ENCODE data around the gene RAB35. TPM values are rescaled to one million over a fixed set of nuclear protein-coding genes. Genes with fewer than 3 reads are reported as not detected.

Gene RAB35
- polyA plus RNA-seq, 2 of the 4 experiments (the other 2 are of a cell fraction): 44.0 to 67.6 TPM

DNA sequence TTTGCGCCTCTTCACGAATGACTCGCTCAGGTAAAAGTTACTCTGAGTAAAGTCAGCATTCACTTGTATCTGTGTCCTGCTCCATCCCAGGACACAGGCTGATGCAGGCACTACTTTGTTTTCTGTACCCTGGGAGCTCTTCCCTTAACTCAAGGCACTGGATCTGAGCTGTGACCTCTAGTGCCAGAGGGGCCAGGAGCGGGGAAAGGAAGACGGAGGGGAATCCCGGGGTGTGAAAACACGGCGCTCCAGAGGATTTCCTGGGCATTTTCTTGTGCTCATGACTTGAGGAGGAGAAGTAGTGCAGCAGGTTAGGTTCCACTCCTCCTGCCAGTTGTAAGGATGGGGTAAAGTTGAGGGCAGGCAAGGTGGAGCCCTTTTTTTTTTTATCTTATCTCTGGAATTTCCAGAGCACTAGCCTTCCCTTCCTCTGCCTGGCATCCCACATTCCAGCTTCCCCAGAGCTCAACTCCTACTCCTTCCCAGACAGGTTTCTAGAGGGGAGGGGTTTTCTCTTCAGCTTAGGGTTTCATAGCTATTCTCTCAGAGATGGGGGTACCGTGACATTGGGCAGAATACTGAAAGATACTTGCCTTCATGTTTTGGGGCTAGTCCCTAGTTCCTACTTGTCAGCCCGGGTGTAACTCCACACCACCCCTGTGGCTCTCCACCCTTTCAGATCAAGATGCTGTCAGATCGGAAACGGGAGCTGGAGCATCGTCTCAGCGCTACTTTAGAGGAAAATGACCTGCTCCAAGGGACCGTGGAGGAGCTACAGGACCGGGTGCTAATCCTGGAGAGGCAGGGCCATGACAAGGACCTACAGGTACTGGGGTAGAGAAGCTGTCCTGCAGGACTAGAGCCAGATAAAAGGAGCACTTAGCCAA lies 52.3 kb downstream of the RAB35 start:
- DNase-seq (ENCODE audit: low read depth in 1 of 2, low spot score in 1 of 2): no peak
- TF ChIP-seq CHD4 (IDR thresholded peaks at IDR 0.05; ENCODE audit: borderline replicate concordance): no peak
- TF ChIP-seq, protein P1, sequence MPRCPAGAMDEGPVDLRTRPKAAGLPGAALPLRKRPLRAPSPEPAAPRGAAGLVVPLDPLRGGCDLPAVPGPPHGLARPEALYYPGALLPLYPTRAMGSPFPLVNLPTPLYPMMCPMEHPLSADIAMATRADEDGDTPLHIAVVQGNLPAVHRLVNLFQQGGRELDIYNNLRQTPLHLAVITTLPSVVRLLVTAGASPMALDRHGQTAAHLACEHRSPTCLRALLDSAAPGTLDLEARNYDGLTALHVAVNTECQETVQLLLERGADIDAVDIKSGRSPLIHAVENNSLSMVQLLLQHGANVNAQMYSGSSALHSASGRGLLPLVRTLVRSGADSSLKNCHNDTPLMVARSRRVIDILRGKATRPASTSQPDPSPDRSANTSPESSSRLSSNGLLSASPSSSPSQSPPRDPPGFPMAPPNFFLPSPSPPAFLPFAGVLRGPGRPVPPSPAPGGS (IDR thresholded peaks at IDR 0.05): no peak
- TF ChIP-seq, protein P2, sequence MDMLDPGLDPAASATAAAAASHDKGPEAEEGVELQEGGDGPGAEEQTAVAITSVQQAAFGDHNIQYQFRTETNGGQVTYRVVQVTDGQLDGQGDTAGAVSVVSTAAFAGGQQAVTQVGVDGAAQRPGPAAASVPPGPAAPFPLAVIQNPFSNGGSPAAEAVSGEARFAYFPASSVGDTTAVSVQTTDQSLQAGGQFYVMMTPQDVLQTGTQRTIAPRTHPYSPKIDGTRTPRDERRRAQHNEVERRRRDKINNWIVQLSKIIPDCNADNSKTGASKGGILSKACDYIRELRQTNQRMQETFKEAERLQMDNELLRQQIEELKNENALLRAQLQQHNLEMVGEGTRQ (IDR thresholded peaks at IDR 0.05): no peak
- TF ChIP-seq KDM1A (IDR thresholded peaks at IDR 0.05; ENCODE audit: low read depth): no peak
- no peak for TF ChIP-seq EHF (CRISPR knock-in tag; IDR thresholded peaks at IDR 0.05)
- POLR2A ChIA-PET: no interaction called here

DNA sequence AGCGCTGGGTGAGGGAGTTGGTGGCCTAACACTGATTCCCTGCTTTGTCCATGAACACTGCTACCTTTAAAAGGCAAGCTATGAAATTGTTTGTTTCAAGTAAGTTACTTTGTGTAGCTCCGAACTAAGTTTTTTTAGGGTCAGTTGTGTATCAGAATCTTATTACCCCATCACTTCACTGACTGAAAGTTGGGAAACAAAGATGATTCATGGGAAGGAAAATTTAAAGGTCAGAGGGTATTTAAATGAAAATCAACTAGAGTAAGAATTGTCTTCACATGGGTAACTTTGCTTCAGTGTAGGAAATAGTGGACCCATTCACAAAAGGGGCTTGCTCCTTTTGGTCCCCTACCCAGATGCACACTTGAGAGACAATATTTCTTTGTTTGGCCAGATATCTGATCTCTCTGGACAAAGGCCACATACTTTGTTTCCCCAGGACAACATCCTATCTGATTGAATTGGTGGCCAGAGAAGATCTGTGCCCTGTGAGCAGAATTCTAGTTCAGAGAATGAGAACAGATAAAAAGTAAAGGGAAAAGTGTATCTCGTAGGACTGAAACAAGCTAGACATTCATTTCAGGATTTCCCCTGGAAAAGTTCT lies 53.5 kb downstream of the RAB35 start:
- no peak for FAIRE-seq

More for the DNA sequence above, 52.3 kb downstream of the RAB35 start:
- ATAC-seq: no peak; a peak in 2 of 6 replicates
- no peak overlapping the region for H3K4me3 ChIP-seq
- H3K9me3 ChIP-seq: no peaks in the 10 kb centered on the region
- no peak for FAIRE-seq
- no peak overlapping the region for H3K27ac ChIP-seq
- H3K4me2 ChIP-seq: no peak overlapping the region
- H3K4me1 ChIP-seq: peaks cover 9% of the 10 kb centered on the region; the same call in 2 of the 3 replicates
- 77% methylated on average over 16 of the region's 16 CpGs for WGBS (ENCODE audit: missing lambda C conversion rate)
- CTCF ChIA-PET: no interaction called here

DNA sequence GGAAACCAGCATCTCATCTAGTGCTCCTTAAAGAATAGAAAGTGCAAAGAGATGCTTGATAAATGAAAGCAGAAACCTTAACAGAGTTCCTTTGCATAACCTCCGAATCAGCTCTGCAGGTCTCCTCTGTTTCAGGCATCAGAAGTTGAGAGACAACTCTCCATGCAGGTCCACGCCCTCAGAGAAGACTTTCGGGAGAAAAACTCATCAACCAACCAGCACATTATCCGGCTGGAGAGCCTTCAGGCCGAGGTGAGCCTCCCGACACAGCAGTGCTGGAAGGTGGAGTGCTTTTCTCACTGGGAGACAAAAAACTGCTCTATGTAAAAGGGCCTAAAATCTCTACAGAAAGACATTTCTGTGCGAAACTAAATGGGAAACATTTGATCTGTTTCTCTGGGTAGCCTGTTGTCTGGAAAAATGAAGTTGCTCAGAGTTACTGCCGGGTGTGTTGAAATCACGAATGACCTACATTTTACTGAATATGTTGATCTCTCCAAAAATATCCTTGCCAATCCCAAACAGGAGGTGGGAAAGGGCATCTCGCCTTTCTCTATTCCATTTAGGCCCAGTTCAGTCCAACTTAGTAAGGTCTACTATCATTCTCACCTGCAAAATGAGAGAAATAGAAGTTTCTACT lies 54.9 kb downstream of the RAB35 start:
- no peak overlapping the region for H3K4me2 ChIP-seq
- H3K4me3 ChIP-seq: no peak overlapping the region
- H3K4me1 ChIP-seq: peaks cover 9% of the 10 kb centered on the region; the same call in 2 of the 3 replicates
- POLR2A ChIA-PET: no interaction called here
- CTCF ChIA-PET: no interaction called here
- ATAC-seq (no peak), FAIRE-seq (no peak), DNase-seq (ENCODE audit: low read depth in 1 of 2, low spot score in 1 of 2) (no peak)
- H3K27ac ChIP-seq: no peak overlapping the region
- H3K9me3 ChIP-seq: no peaks in the 10 kb centered on the region
- 78% methylated on average over 10 of the region's 10 CpGs for WGBS (ENCODE audit: missing lambda C conversion rate)
- TF ChIP-seq JUNB (IDR thresholded peaks at IDR 0.05) (no peak), TFCP2L1 (CRISPR knock-in tag; IDR thresholded peaks at IDR 0.05) (no peak), FOXS1 (CRISPR knock-in tag; IDR thresholded peaks at IDR 0.05) (no peak), EP300 (IDR thresholded peaks at IDR 0.05) (no peak), HOXB5 (CRISPR knock-in tag; IDR thresholded peaks at IDR 0.05) (no peak), SMC3 (IDR thresholded peaks at IDR 0.05) (no peak), ZSCAN20 (CRISPR knock-in tag; IDR thresholded peaks at IDR 0.05) (no peak), RARB (CRISPR knock-in tag; IDR thresholded peaks at IDR 0.05) (no peak), CEBPB (IDR thresholded peaks at IDR 0.05) (no peak), NFE2L2 (conservative IDR thresholded peaks at IDR 0.05; ENCODE audit: low read length) (no peak)
- TF ChIP-seq, protein P3, sequence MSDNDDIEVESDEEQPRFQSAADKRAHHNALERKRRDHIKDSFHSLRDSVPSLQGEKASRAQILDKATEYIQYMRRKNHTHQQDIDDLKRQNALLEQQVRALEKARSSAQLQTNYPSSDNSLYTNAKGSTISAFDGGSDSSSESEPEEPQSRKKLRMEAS (IDR thresholded peaks at IDR 0.05): no peak
- TF ChIP-seq, protein P4, sequence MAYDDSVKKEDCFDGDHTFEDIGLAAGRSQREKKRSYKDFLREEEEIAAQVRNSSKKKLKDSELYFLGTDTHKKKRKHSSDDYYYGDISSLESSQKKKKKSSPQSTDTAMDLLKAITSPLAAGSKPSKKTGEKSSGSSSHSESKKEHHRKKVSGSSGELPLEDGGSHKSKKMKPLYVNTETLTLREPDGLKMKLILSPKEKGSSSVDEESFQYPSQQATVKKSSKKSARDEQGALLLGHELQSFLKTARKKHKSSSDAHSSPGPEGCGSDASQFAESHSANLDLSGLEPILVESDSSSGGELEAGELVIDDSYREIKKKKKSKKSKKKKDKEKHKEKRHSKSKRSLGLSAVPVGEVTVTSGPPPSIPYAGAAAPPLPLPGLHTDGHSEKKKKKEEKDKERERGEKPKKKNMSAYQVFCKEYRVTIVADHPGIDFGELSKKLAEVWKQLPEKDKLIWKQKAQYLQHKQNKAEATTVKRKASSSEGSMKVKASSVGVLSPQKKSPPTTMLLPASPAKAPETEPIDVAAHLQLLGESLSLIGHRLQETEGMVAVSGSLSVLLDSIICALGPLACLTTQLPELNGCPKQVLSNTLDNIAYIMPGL (CRISPR knock-in tag; IDR thresholded peaks at IDR 0.05; ENCODE audit: borderline replicate concordance): no peak
- TF ChIP-seq, protein P5, sequence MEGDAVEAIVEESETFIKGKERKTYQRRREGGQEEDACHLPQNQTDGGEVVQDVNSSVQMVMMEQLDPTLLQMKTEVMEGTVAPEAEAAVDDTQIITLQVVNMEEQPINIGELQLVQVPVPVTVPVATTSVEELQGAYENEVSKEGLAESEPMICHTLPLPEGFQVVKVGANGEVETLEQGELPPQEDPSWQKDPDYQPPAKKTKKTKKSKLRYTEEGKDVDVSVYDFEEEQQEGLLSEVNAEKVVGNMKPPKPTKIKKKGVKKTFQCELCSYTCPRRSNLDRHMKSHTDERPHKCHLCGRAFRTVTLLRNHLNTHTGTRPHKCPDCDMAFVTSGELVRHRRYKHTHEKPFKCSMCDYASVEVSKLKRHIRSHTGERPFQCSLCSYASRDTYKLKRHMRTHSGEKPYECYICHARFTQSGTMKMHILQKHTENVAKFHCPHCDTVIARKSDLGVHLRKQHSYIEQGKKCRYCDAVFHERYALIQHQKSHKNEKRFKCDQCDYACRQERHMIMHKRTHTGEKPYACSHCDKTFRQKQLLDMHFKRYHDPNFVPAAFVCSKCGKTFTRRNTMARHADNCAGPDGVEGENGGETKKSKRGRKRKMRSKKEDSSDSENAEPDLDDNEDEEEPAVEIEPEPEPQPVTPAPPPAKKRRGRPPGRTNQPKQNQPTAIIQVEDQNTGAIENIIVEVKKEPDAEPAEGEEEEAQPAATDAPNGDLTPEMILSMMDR (IDR thresholded peaks at IDR 0.05): no peak

More for the DNA sequence above, 53.5 kb downstream of the RAB35 start:
- Histone ChIP-seq H3K4me1 (peaks cover 9% of the 10 kb centered on the region; the same call in 2 of the 3 replicates), H3K4me3 (no peak overlapping the region), H3K9me3 (no peaks in the 10 kb centered on the region), H3K27ac (no peak overlapping the region), H3K4me2 (no peak overlapping the region)
- ChIA-PET CTCF (no interaction called here), POLR2A (no interaction called here)
- WGBS (ENCODE audit: missing lambda C conversion rate): 62% methylated on average over 3 of the region's 3 CpGs
- TF ChIP-seq EP300 (IDR thresholded peaks at IDR 0.05) (no peak), MYC (IDR thresholded peaks at IDR 0.05; ENCODE audit: borderline replicate concordance, low read length) (no peak)
- TF ChIP-seq, protein P6, sequence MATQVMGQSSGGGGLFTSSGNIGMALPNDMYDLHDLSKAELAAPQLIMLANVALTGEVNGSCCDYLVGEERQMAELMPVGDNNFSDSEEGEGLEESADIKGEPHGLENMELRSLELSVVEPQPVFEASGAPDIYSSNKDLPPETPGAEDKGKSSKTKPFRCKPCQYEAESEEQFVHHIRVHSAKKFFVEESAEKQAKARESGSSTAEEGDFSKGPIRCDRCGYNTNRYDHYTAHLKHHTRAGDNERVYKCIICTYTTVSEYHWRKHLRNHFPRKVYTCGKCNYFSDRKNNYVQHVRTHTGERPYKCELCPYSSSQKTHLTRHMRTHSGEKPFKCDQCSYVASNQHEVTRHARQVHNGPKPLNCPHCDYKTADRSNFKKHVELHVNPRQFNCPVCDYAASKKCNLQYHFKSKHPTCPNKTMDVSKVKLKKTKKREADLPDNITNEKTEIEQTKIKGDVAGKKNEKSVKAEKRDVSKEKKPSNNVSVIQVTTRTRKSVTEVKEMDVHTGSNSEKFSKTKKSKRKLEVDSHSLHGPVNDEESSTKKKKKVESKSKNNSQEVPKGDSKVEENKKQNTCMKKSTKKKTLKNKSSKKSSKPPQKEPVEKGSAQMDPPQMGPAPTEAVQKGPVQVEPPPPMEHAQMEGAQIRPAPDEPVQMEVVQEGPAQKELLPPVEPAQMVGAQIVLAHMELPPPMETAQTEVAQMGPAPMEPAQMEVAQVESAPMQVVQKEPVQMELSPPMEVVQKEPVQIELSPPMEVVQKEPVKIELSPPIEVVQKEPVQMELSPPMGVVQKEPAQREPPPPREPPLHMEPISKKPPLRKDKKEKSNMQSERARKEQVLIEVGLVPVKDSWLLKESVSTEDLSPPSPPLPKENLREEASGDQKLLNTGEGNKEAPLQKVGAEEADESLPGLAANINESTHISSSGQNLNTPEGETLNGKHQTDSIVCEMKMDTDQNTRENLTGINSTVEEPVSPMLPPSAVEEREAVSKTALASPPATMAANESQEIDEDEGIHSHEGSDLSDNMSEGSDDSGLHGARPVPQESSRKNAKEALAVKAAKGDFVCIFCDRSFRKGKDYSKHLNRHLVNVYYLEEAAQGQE (IDR thresholded peaks at IDR 0.05): no peak
- DNase-seq (ENCODE audit: low read depth in 1 of 2, low spot score in 1 of 2) (no peak), ATAC-seq (no peak)

Data from A549 (cell line).